Measurements from ENCODE around the gene SLC43A1. TPM values are rescaled to one million over a fixed set of nuclear protein-coding genes. Genes with fewer than 3 reads are reported as not detected.

SLC43A1 gene
- total RNA-seq, 1 experiment from 2014 or later, result 11.8 TPM

- TF ChIP-seq ZNF274 (IDR thresholded peaks at IDR 0.05; ENCODE audit: low read depth, low read length) (no peak), JUND (IDR thresholded peaks at IDR 0.05) (no peak), ATF3 (IDR thresholded peaks at IDR 0.05) (no peak), ZFX (IDR thresholded peaks at IDR 0.05) (no peak)
These were observed 39.9 kb upstream of the SLC43A1 start (continued) for GRCh38 chr11:57555393-57555792.

DNA sequence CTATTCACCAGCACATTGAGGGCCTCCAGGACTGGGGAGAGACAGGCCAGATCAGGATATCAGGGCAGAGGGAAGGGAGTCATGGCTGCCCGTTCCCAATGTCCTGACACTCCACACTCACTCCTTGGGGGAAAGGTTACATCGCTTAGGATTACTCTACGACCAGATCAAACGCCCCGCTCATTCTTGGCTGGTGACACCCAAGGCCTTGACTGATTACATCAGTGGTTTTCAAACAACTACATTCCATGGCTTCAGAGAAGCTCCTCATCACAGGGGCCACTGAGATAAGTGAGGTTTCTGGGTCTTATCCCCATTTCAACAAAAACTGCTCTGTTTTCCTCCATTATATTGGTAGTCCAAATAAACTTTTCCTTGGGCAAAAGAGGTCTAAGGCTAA, 37.0 kb upstream of the SLC43A1 start:
- peaks cover 0 to 8% of the 10 kb centered on the region in 2 experiments; a peak in 2 of 4 replicates for H3K4me1 ChIP-seq (ENCODE audit: control insufficient read depth in 1 of 2, insufficient read depth in 2 of 2, low read length in 2 of 2)
- no TSS peak for BruUV-seq (replicated peaks)
- H3K79me2 ChIP-seq (ENCODE audit: insufficient read depth, low read length), result no peaks in the 10 kb centered on the region
- ChIA-PET CTCF (no interaction called here), RAD21 (ENCODE audit: low non-redundant PET in 1 of 2, low total read pairs in 2 of 2, uncharacterized antibody in 2 of 2, unreplicated experiment in 2 of 2) (interaction anchor here in 1 of 2 experiments (0.6 kb wide), 1 partner anchor 93 kb away, joined by 3 read pairs; no protein-coding TSS in a partner anchor), POLR2A (no interaction called here)
- no peak overlapping the region for H3K9ac ChIP-seq (ENCODE audit: low read length)
- H3K4me3 ChIP-seq (replicated peaks in 1 of 2; ENCODE audit: low read depth in 1 of 2, low read length in 2 of 2), result no peak overlapping the region
- H3K9me2 ChIP-seq (ENCODE audit: insufficient read depth), result no peaks in the 10 kb centered on the region
- H2AFZ ChIP-seq (ENCODE audit: low read depth, low read length, poor library complexity, severe bottlenecking), result no peak overlapping the region
- no peaks in the 10 kb centered on the region for H3K27me3 ChIP-seq (ENCODE audit: insufficient read depth, low read length)
- H3K36me3 ChIP-seq (ENCODE audit: control insufficient read depth in 1 of 2, insufficient read depth in 2 of 2, low read length in 2 of 2), result peaks cover 0 to 4% of the 10 kb centered on the region in 2 experiments; a peak in 2 of 4 replicates
- no peak overlapping the region for H3K27ac ChIP-seq (ENCODE audit: low read depth, low read length)
- TF ChIP-seq CTCF (IDR thresholded peaks at IDR 0.05 in 2 of 3, conservative IDR thresholded peaks at IDR 0.05 in 1 of 3; ENCODE audit: borderline replicate concordance in 1 of 3, insufficient read depth in 1 of 3, low read depth in 2 of 3, low read length in 2 of 3), result no peak
- no peak for TF ChIP-seq POLR2AphosphoS5 (IDR thresholded peaks at IDR 0.05; ENCODE audit: low read depth, low read length)
- no peak for TF ChIP-seq ZFX (IDR thresholded peaks at IDR 0.05)
- no peak for TF ChIP-seq SP1 (IDR thresholded peaks at IDR 0.05; ENCODE audit: low read depth)
- TF ChIP-seq EGR1 (IDR thresholded peaks at IDR 0.05; ENCODE audit: low read depth), result no peak
- TF ChIP-seq, protein P1, sequence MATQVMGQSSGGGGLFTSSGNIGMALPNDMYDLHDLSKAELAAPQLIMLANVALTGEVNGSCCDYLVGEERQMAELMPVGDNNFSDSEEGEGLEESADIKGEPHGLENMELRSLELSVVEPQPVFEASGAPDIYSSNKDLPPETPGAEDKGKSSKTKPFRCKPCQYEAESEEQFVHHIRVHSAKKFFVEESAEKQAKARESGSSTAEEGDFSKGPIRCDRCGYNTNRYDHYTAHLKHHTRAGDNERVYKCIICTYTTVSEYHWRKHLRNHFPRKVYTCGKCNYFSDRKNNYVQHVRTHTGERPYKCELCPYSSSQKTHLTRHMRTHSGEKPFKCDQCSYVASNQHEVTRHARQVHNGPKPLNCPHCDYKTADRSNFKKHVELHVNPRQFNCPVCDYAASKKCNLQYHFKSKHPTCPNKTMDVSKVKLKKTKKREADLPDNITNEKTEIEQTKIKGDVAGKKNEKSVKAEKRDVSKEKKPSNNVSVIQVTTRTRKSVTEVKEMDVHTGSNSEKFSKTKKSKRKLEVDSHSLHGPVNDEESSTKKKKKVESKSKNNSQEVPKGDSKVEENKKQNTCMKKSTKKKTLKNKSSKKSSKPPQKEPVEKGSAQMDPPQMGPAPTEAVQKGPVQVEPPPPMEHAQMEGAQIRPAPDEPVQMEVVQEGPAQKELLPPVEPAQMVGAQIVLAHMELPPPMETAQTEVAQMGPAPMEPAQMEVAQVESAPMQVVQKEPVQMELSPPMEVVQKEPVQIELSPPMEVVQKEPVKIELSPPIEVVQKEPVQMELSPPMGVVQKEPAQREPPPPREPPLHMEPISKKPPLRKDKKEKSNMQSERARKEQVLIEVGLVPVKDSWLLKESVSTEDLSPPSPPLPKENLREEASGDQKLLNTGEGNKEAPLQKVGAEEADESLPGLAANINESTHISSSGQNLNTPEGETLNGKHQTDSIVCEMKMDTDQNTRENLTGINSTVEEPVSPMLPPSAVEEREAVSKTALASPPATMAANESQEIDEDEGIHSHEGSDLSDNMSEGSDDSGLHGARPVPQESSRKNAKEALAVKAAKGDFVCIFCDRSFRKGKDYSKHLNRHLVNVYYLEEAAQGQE (IDR thresholded peaks at IDR 0.05; ENCODE audit: low read depth), result no peak
- TF ChIP-seq ELF1 (IDR thresholded peaks at IDR 0.05; ENCODE audit: borderline replicate concordance, low read depth), result no peak
- TF ChIP-seq SRF (IDR thresholded peaks at IDR 0.05; ENCODE audit: low read depth), result no peak
- no peak for TF ChIP-seq JUND (IDR thresholded peaks at IDR 0.05)
- no peak for TF ChIP-seq CEBPB (IDR thresholded peaks at IDR 0.05; ENCODE audit: low read depth)
- TF ChIP-seq SIN3A (IDR thresholded peaks at IDR 0.05; ENCODE audit: low read depth), result no peak
- no peak for TF ChIP-seq EZH2phosphoT487 (IDR thresholded peaks at IDR 0.05; ENCODE audit: borderline replicate concordance)
- no peak for TF ChIP-seq RAD21 (IDR thresholded peaks at IDR 0.05; ENCODE audit: low read depth)
- no peak for TF ChIP-seq ATF3 (IDR thresholded peaks at IDR 0.05)
- no peak for DNase-seq (ENCODE audit: low read depth, low spot score)
- intact Hi-C loops (cut with micrococcal nuclease), result no loop called here
- H3K9me3 ChIP-seq (ENCODE audit: control insufficient read depth in 1 of 2, insufficient read depth in 1 of 2, low read depth in 1 of 2, low read length in 2 of 2), result no peaks in the 10 kb centered on the region
- H3K4me2 ChIP-seq (ENCODE audit: low read length), result no peak overlapping the region
- no peak for ATAC-seq
- H4K20me1 ChIP-seq (ENCODE audit: insufficient read depth), result no peaks in the 10 kb centered on the region
